HEK293T (cell line): ENCODE measurements around the gene ANKRD18A.

ENCODE experiments used
- ARNT ChIP-seq: fragments of 450-650 bp; IDR thresholded peaks from 2 replicates; pipeline ENCODE4 v1.6.1; 2017; ENCODE audit warnings: mild to moderate bottlenecking
- BHLHE40 ChIP-seq: fragments of 450-650 bp; IDR thresholded peaks from 2 replicates; pipeline ENCODE4 v1.6.1; 2016; ENCODE audit warnings: mild to moderate bottlenecking, moderate library complexity, borderline replicate concordance
- ELF4 ChIP-seq: fragments of 450-650 bp; IDR thresholded peaks from 2 replicates; pipeline ENCODE4 v1.6.1; 2017; ENCODE audit warnings: antibody characterized with exemption
- FOXA1 ChIP-seq: fragments of 450-650 bp; IDR thresholded peaks from 2 replicates; pipeline ENCODE4 v1.6.1; 2016; ENCODE audit warnings: mild to moderate bottlenecking
- FOXK2 ChIP-seq: fragments of 450-650 bp; IDR thresholded peaks from 2 replicates; pipeline ENCODE4 v1.6.1; 2016; ENCODE audit warnings: mild to moderate bottlenecking
- FOXM1 ChIP-seq: fragments of 450-650 bp; IDR thresholded peaks from 2 replicates; pipeline ENCODE4 v1.6.1; 2017; ENCODE audit warnings: mild to moderate bottlenecking, borderline replicate concordance
- L3MBTL2 ChIP-seq: fragments of 450-650 bp; conservative IDR thresholded peaks from 2 replicates; pipeline ENCODE4 v1.6.1; 2016; ENCODE audit warnings: mild to moderate bottlenecking
- LEF1 ChIP-seq: fragments of 450-650 bp; IDR thresholded peaks from 2 replicates; pipeline ENCODE4 v1.6.1; 2017; ENCODE audit warnings: mild to moderate bottlenecking, borderline replicate concordance
- NFRKB ChIP-seq: fragments of 450-650 bp; IDR thresholded peaks from 2 replicates; pipeline ENCODE4 v1.6.1; 2016; ENCODE audit warnings: mild to moderate bottlenecking, moderate library complexity
- PKNOX1 ChIP-seq: fragments of 450-650 bp; IDR thresholded peaks from 2 replicates; pipeline ENCODE4 v1.6.1; 2016
- SP1 ChIP-seq: fragments of 450-650 bp; IDR thresholded peaks from 2 replicates; pipeline ENCODE4 v1.6.1; 2017
- SUZ12 ChIP-seq: fragments of 450-650 bp; IDR thresholded peaks from 2 replicates; pipeline ENCODE4 v1.6.1; 2016; ENCODE audit warnings: mild to moderate bottlenecking
- ZNF384 ChIP-seq: fragments of 450-650 bp; IDR thresholded peaks from 2 replicates; pipeline ENCODE4 v1.6.1; 2016

- no peak for TF ChIP-seq BHLHE40
- TF ChIP-seq LEF1: no peak
- no peak for TF ChIP-seq ARNT
- no peak for TF ChIP-seq ELF4
- no peak for TF ChIP-seq SUZ12
- no peak for TF ChIP-seq NFRKB
- TF ChIP-seq L3MBTL2: no peak
- TF ChIP-seq FOXM1: no peak
- no peak for TF ChIP-seq FOXA1
- TF ChIP-seq ZNF384: no peak
- TF ChIP-seq PKNOX1: no peak
- no peak for TF ChIP-seq SP1
- no peak for TF ChIP-seq FOXK2
Measured at GRCh38 chr9:38642951-38643814, 22.8 kb upstream of the ANKRD18A start.
